ENCODE measurements around the gene TSPAN10. TPM values are rescaled to one million over a fixed set of nuclear protein-coding genes. Genes with fewer than 3 reads are reported as not detected.
A peak's percentile ranks its signal among the peaks of the same experiment; 100 is the strongest.

The TSPAN10 gene
- total and polyA plus RNA-seq, 9 of the 15 experiments (the other 6 are each of a cell fraction or from before 2014, with no cell fraction given) = 0.05 to 0.31 (median 0.13) TPM; not detected in 1

GRCh38 chr17:81666342-81667191 lies 29.6 kb downstream of the TSPAN10 start, which contains the start of the genes CCDC137 and OXLD1 (continued):
- TF ChIP-seq JUND (IDR thresholded peaks at IDR 0.05; ENCODE audit: borderline replicate concordance, low read depth, low read length) (0 out of 2 replicates have a peak, but pooled peaks have one; percentile 13), JUND (tag; IDR thresholded peaks at IDR 0.05; ENCODE audit: borderline replicate concordance, low read depth, low read length) (no peak), NRF1 (conservative IDR thresholded peaks at IDR 0.05 in 1 of 2, IDR thresholded peaks at IDR 0.05 in 1 of 2) (peak; percentile 49 to 70; a peak in 3 of 4 replicates), MLLT1 (IDR thresholded peaks at IDR 0.05) (0 out of 4 replicates have a peak, but pooled peaks of 1 of the 2 experiments have one; percentile 6), ZNF395 (CRISPR knock-in tag; IDR thresholded peaks at IDR 0.05) (0 out of 2 replicates have a peak, but pooled peaks have one; percentile 65), HDAC1 (IDR thresholded peaks at IDR 0.05) (peak in 1 of 2 experiments; percentile 97; a peak in 2 of 4 replicates), C11orf30 (IDR thresholded peaks at IDR 0.05; ENCODE audit: low read depth) (peak; percentile 83), BHLHE40 (IDR thresholded peaks at IDR 0.05; ENCODE audit: low read length) (no peak; the same call in 1 of the 2 replicates), HNRNPL (IDR thresholded peaks at IDR 0.05; ENCODE audit: low read depth, low read length) (peak; percentile 56; the same call in 1 of the 2 replicates), USF1 (CRISPR knock-in tag; IDR thresholded peaks at IDR 0.05) (peak; percentile 12; the same call in 1 of the 2 replicates), TCF7 (IDR thresholded peaks at IDR 0.05; ENCODE audit: borderline replicate concordance) (peak; percentile 36; the same call in 1 of the 2 replicates), ELF2 (CRISPR knock-in tag; IDR thresholded peaks at IDR 0.05) (peak; percentile 98), GTF2A2 (tag; IDR thresholded peaks at IDR 0.05) (0 out of 2 replicates have a peak, but pooled peaks have one; percentile 36), TEAD4 (IDR thresholded peaks at IDR 0.05; ENCODE audit: low read length) (no peak), TEAD4 (CRISPR knock-in tag; IDR thresholded peaks at IDR 0.05; ENCODE audit: borderline replicate concordance) (peak; percentile 82; the same call in 1 of the 2 replicates), E2F6 (IDR thresholded peaks at IDR 0.05; ENCODE audit: borderline replicate concordance in 1 of 2, extremely low read depth in 1 of 2, insufficient read depth in 1 of 2, insufficient read length in 1 of 2, low read depth in 1 of 2, low read length in 1 of 2, poor library complexity in 1 of 2, severe bottlenecking in 1 of 2) (peak; percentile 82 to 85), ATF1 (CRISPR knock-in tag; IDR thresholded peaks at IDR 0.05) (no peak), ATF1 (tag; IDR thresholded peaks at IDR 0.05) (peak; percentile 53), SOX6 (IDR thresholded peaks at IDR 0.05) (no peak), WHSC1 (IDR thresholded peaks at IDR 0.05; ENCODE audit: low read length) (no peak), CREB3 (tag; conservative IDR thresholded peaks at IDR 0.05; ENCODE audit: low read depth) (no peak)
